ENCODE results near the gene MYL7.

DNA sequence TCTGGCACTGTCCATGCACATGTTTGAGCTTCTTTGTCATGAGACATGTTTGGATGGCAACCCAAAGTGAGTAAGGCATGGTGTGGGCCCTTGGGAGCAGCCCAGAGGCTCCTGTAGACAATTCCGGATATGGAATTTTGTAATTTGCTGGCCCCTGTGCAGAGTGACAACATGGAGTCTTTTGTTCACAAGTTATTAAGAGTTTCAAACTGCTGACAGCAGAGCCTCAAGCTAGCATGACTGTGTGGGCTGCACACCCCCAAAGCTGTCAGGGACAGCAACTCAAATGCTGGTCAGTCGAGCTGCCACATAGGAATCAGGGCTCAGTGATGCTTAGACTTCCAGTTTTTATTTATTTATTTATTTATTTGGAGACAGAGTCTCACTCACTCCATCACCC is 7.0 kb upstream of the MYL7 start:
- TF ChIP-seq, protein P1, sequence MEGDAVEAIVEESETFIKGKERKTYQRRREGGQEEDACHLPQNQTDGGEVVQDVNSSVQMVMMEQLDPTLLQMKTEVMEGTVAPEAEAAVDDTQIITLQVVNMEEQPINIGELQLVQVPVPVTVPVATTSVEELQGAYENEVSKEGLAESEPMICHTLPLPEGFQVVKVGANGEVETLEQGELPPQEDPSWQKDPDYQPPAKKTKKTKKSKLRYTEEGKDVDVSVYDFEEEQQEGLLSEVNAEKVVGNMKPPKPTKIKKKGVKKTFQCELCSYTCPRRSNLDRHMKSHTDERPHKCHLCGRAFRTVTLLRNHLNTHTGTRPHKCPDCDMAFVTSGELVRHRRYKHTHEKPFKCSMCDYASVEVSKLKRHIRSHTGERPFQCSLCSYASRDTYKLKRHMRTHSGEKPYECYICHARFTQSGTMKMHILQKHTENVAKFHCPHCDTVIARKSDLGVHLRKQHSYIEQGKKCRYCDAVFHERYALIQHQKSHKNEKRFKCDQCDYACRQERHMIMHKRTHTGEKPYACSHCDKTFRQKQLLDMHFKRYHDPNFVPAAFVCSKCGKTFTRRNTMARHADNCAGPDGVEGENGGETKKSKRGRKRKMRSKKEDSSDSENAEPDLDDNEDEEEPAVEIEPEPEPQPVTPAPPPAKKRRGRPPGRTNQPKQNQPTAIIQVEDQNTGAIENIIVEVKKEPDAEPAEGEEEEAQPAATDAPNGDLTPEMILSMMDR (IDR thresholded peaks at IDR 0.05): no peak
- TF ChIP-seq POLR2A (IDR thresholded peaks at IDR 0.05; ENCODE audit: low read depth): no peak
